ENCODE results near the gene CLDN10.
"Not testable (repeated sequence)": the region's sequence is repeated elsewhere in the genome, so short reads cannot be mapped to it uniquely, and the experiment has no call there.

The CLDN10 gene

DNA sequence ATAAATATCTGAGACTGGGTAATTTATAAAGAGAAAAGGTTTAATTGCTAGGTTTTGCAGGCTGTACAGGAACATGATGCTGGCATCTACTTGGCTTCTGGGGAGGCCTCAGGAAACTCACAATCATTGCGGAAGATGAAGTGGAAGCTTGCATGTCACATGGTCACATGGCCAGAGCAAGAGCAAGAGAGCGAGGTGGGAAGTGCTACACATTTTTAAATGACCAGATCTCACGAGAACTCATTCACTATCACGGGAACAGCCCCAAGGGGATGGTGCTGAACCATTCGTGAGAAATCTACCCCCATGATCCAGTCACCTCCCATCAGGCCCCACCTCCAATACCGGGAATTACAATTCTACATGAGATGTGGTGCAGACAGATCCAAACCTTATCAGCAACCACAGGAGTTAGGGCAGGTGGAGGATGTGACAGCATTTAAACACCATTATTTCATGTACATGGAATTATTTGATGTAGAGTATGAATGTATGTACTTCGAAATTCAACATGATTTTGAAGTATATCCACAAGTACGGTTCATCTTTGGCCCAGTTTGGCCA is 10.5 kb upstream of the CLDN10 start:
- no peak for DNase-seq

DNA sequence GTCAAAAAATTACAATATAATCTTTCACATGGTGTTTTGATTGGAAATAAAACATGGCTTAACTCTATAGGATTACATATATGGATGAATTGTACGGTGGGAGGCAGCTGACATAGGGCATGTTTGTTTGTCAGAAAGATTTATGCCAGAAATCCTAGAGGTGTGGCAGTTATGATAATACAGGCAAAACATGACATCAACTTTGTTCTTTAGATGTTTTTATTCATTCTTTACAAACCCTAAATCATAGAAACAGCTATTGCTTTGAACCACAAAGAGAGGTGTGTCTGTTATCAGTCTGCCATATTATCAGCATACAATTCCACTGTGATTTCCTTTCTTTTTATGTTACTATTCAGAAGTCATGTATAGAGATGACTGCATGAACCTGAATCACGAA is 8.2 kb upstream of the CLDN10 start:
- DNase-seq = no peak

DNA sequence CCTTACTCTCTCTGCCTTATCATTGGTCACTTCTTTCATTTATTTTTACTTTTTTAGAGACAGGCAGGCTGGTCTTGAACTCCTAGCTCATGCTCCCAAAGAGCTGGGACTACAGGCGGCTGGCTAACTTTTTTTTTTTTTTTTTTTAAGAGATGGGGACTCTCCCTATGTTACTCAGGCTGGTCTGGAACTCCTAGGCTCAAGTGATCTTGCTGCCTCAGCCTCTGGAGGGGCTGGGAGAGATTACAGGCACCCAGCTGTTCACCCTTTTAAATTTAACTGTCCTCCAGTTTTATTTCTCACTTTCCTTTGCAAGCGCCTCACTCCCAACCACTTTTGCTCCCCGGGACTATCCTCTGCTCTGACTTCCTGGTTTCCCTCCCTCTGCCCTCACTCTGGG is 5.6 kb upstream of the CLDN10 start:
- no peak for DNase-seq

DNA sequence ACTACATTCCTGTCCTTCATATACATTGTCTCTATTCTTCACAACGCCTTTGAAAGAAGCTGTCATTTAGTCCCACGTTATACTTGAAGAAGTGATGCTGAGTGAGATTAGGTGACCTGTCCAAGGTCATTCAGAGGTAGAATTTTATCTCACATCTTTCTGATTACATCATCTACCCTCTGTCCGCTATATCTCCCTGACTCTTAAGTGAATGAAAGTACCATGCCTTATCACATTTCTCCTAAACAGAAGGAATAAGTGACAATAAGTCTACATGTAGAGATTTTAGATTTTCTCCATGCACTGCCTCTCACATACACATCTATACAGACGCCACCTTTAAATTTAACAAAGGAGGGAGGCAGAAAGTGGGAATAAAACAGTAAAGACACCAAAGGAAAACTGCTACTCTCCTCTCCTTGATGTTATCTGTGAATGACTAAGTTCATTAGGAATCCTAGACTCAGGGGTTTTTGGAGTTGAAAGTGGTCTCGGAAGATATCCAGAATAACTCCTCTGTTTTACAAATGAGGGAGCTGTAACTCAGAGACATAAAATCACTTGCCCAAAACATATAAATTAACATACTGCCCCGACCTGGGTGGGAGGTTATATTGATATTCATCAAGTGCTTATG is 4.9 kb upstream of the CLDN10 start:
- no peak for DNase-seq

DNA sequence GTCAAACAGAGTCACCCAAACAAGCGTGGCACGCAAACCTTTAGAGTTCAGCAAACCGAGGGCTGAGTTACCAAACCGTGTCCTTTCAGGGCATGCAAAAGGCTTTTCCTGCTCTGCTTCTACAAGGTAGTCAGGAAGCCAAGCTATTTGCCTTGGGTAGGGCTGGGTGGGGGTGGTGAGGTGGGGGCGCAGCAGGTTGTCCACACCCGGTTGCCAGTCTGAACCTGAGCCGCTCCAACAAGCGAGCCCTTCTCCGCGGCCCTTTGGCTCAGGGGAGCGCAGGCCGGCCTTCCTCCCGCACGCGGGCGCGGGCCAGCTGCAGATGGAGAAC is 347 bp upstream of the CLDN10 start:
- no peak for DNase-seq

DNA sequence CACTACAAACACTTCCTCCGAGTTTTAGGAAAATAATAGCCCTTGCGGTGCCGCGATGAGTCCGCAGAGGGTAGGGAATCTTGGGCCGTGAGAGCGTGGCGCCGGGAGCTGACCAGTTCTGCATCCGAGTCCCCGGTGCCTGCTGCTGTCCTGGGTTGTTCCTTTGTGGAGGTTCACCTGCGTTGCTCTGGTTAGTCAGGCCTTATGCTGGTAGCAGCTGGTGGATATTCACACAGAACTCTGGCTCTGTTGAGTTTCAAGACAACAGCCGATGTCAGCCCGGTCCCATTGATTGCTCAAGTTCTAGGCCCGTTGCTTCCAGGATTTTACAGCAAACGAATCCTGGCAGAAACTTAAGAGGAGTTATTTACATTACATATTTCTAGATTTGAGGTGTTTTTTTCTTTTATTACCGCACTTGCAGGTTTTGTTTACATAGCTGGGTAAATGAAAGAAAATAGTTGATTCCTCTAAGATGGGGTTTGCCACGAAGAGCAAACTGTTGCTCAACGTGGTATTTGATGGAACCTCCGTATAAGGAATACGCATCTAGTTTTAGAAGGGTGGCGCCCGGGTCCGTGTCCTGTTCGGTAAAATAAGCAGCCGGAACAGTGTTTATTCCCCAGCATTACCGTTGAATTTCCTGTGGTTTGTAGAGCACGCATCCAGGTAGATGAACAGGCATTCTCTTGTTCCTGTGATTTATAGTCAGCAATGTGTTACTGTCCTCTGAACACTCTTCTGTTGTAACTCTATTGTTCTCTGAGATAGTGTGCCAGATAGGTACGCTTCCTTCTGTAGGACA is 1.3 kb downstream of the CLDN10 start:
- DNase-seq = no peak

DNA sequence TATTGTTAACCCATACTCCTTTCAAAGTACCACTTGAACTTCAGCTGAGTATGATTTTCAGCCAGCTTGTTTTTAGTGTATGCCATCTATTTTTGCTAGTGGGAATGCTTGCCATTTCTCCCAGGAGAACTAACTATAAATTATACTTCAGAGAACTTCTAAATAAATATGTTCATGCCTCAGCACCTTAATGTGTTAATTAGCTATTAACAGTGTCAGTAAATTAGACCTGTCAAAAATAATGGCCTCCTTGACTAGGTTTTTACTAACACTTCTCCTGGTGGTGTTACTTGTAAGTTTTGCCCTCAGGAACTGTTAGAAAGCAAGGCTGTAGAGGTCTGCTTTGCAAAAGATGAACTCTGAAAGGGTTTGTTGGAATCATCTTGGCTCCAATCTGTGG is 4.5 kb downstream of the CLDN10 start:
- no peak for DNase-seq

DNA sequence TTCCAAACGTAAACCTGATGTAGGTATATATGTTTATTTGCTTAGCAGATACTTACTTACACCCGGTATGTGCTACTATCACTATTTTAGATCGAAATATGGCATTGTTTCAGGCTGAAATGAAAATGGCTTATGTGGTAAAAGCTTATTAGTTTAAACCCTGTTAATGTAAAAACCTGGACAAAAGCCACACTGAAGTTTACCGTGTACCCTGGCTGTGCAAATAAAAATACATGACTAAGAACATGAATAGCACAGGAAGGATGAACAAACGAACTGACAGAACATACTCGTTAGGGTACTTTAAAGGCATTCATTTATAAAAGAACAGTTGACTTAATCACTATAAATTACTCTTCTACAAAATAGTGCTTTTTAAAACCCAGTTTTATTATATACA is 6.6 kb downstream of the CLDN10 start:
- DNase-seq = no peak

DNA sequence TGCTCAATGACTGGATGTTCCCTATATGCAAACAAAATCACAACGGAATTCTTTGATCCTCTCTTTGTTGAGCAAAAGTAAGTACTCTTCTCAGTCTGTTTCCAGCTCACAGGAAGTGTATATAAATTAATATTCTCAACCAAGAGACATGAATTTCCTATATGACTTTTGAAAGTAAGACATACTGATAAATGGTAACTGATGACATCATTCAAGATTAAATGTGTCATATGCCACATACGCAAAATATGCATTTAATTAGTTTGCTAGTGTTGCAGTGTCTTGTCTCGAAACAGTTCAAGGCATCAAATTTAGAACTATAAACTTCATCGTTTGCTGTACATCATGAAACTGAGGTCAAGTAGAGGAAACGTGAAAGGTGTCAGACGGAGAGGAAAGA is 7.9 kb downstream of the CLDN10 start:
- DNase-seq = no peak

DNA sequence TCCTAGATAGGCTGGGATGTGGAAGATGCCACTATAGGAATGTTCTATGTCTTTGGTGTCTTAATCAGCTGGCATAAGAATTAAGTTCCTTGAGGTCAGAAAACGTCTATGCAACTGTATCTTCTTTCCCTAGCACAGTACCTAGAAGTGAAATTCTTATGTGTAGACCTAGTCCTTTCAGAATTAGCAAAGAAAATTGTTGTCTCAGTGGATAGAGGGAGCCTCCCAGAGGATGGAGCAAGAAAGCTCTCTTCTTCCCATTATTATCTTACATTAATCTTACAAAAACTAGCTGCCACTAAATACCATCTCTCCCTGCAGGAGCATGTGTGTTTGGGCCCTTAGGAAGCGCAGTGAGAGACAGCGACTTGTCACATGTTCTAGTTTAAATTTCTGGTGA is 11.6 kb downstream of the CLDN10 start:
- no peak for DNase-seq

DNA sequence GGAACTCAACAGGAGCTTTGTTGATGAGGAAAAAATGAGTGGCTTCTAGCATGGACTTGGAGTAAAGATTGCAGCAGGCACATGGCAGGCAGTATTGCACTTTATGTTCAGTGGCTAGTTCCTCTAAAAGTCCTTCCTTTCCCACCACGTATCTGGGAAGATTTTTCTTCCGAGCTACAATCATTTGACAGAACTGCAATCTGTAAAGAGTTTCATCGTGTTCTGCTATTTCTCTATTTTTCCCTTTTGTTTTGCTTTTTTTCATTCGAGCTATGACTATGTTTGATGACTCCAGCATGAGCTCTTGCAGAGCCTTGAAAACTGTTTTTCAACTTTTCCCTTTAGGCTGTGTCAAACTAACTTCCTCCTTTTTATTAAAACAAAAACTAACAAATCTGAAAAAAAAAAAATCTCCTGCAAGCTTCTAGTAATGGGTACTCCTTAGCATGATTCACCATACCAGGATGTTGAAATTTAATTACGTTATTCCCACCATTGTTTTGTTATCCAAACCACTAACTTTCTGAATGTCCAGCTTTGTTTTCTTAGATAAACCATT is 12.3 kb downstream of the CLDN10 start:
- no peak for DNase-seq

DNA sequence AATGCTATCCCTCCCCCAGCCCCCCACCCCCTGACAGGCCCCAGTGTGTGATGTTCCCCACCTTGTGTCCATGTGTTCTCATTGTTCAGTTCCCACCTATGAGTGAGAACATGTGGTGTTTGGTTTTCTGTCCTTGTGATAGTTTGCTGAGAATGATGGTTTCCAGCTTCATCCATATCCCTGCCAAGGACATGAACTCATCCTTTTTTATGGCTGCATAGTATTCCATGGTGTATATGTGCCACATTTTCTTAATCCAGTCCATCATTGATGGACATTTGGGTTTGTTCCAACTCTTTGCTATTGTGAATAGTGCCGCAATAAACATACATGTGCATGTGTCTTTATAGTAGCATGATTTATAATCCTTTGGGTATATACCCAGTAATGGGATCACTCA is 13.2 kb downstream of the CLDN10 start:
- DNase-seq = not testable (repeated sequence)

DNA sequence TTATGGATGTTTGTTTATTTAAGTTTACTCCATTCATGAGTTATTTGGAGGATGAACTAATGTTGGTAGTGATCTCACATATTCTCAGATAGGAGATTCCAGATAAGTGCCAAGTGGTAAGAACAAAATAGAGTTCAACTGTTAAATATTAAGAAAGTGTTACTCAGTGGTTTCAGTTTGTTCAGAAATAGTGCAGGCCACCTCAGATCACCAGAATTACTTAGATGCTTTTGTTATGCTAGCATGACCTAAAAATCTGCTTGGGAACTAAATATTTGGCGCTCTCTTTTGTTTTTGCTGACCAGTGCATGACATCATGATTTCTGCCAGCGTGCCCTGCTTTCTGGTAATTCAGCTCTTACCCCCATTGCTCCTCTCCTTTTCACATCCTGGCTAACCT is 15.6 kb downstream of the CLDN10 start:
- DNase-seq = no peak

DNA sequence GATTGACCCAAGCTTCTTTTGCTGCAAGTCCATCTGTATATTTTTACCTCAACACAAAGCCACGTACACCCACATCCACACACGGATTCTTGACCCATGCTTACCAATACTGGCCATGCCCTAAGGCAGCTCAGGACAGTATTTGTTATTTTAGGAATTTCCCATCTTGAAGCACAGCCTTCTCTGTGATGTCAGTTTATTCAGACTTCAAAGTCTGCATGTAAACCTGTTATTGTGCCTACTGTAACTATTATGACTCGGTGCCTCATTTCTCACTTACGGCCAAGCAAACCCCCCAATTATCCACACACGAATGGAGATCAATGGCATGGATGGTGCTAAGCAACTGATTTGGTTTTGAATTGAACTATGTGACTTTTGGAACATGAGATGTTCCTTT is 17.5 kb downstream of the CLDN10 start:
- no peak for DNase-seq

DNA sequence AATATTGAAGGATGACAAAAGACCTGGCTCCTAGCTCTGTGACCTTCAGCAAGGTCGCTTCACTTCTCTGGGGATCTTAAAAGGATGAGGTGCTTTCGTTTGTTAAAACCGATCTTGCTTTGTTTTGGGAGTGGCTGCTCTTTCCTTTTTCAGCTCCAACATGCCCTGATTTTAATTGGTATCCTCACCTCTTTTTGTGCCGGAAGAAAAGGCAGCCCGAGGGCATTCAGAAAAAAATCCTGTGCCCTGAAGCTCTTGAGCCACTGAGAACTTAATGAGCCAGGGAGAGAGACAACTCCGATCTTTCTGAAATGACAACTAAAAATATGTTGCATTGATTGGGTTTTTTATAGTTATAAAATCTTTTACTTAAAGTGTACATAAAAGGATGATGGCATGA is 19.4 kb downstream of the CLDN10 start:
- DNase-seq = no peak

DNA sequence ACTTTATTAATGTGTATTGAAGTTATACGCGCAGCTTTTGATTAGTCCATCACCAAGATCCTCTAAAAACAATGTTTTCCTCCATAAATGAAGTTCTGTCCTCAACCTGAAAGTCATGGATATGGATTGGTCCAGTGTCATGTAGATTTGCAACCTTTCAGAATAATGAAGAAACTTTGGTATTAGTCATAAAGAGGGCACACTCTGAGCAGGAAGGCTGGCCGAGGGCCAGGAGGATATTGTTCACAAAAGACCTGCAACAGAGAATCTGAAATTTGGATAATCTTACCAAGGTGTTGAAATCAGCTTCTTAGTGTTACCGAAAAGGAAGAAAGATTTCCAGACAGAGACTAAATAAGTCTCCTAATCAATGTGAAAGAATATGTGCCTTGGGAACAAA is 20.7 kb downstream of the CLDN10 start:
- no peak for DNase-seq

DNA sequence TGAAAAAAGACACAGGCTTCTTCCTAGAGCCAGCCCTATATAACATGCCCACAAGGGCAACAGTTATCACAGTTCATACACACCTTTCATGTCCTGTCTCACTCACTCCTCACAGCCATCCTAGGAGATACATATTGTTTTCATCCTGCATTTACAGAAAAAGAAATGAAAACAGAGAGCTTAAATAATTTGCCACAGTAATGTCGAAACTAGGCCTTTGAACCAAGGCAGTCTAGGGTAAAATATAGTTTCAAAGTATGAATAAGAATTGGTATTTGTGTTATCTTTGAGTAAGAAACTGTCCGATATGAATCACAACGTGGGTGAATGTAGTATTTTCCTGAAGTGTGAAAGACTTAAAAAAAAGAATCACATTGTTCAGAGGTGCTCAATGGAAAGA is 26.8 kb downstream of the CLDN10 start:
- no peak for DNase-seq

DNA sequence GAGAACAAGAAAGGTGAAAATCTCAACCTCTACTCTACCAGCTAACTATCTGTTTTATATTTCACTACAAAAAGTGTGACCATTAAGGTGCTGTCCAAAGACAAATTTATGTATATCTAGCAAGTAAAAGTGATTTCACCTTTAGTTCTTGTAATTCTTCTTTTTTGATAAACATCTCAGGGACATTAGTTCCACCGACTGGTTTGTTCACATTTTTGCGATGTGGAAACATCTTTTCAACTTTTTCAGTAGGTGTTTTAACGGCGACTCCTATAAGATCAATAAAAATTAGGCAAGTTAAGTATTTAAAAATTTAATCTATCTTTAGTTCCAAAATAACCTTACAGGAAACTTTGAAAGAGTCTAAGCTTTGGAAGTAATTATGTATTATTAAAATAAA is 33.3 kb downstream of the CLDN10 start:
- DNase-seq = no peak

DNA sequence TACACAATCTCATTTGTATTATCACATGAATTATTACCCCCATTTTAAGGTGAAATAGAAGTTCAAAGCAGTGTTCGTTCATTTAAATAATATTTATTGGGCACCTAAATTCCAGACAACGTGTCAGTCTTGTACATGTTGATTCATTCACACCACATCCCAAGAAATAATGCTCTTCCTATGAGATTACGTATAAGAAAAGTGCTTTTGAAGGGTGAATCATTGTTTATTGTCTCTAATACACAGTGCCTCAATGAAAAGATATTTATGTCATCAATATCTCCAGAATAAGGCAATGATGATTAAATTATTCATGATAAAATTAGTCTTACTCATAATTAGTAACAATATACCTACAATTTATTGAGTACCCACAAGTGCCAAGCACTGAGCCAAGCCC is 35.6 kb downstream of the CLDN10 start:
- no peak for DNase-seq

DNA sequence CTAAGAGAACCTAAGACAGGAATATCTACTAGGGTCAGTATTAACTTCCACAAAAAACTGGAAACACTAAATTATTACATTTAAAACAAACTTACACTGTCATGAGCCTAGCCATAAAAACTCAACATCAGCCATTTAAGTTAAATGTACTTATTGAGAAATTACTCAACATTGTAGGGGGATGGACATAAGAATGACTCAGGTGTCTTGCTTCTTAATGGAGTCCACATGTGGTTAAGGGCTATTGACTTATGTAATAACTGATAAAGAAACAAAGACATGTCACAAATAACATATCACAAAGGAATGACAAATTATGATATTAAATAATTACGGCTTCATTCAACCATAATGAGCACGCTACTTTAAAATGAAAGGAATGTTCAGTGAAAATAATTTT is 36.2 kb downstream of the CLDN10 start:
- DNase-seq = no peak

DNA sequence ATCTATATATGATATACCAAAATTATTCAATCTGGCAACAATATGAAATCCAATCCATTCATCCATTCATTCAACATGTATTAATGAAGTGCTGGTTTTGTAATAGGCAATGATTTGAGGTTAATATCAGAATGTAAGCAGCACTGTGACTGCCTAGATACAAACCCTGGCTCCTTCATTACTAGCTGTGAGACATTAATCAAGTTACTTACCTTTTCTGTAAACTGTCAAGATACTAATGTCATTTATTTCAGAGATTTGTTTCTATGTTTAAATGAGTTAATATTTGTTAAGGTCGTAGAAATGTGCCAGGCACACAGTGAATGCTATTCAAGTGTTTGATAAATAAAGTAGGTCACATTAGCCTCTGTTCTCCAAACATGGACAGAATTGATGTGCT is 40.9 kb downstream of the CLDN10 start:
- DNase-seq = no peak

DNA sequence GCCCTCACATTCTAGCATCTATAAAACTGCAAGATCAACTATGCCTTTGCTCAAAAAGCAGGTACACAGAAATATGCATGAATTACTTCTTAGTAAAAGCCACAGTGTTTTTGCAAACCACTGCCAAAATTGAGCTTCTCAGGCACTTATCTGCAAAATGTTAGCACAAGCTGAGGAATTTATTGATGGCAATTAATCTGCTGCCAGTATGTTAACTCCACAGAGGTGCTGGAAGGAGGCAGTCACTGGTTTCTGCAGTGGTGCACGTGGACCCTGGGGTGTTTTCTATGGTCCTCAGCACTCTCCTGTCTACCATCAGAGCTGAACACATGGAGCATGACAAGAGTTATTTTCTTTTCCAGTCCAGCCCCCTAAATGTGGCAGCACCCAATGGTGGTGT is 44.2 kb downstream of the CLDN10 start:
- no peak for DNase-seq

DNA sequence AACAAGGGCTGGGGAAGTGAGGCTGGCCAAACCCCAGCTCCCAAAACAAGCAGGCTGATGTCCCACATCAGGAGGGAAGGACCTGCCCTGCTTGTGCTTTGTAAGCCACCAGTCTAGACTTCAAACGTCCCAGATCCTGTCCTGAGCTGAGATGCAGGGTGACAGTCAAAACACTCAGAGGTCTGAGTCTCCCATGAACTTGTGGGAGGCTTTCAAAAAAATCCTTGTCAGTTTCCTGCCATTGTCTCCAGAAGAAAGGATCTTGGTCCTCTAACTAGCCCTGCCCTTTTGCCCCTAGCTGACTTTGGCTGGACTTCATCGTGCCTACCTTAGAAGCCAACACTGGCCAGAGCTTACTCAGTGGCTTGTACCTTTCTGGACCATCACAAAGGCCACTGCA is 48.7 kb downstream of the CLDN10 start:
- no peak for DNase-seq

DNA sequence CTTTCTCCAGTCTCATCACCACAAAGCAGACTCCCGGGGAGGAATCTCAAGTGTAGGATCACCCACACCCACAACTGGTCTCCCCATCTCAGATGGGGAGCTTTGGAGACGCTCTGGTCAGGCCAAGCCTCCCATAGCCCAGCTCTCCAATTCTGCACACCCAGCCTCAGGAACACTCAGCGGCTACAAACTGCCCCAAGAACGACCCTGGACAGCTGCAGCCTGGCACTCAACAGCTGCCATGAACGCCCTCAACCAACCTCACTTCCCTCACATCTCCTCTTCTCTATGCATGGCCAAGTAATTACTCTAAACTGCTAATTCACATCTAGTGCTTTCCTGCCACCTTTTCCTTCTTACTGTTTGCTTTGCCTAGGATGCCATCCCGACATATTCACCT is 49.4 kb downstream of the CLDN10 start:
- no peak for DNase-seq
